Measurements from ENCODE around the gene RPL4.
"Not testable (repeated sequence)": the region's sequence is repeated elsewhere in the genome, so short reads cannot be mapped to it uniquely, and the experiment has no call there.

RPL4 gene

GRCh38 chr15:66504563-66505429, at the start of gene RPL4, which contains the start of gene ZWILCH:
Gene RPL4, minus strand, starts transcription at chr15:66504855. Its CDS starts 65 bp downstream, at chr15:66504790.
Gene ZWILCH, plus strand, starts transcription at chr15:66505326. Its CDS starts 13 bp downstream, at chr15:66505339.
- peak; percentile 35 for DNase-seq

GRCh38 chr15:66545255-66545654, 40.6 kb upstream of the RPL4 start:
- DNase-seq: no peak

- no peak for DNase-seq
Observed at GRCh38 chr15:66542896-66543295, 38.2 kb upstream of the RPL4 start.

- DNase-seq: no peak
Observed at GRCh38 chr15:66535056-66535455, 30.4 kb upstream of the RPL4 start.

GRCh38 chr15:66524838-66525237, 20.2 kb upstream of the RPL4 start:
- no peak for DNase-seq

GRCh38 chr15:66523926-66524325, 19.3 kb upstream of the RPL4 start:
- no peak for DNase-seq

GRCh38 chr15:66515901-66516322, 11.3 kb upstream of the RPL4 start:
- no peak for DNase-seq

GRCh38 chr15:66514586-66514985, 9.9 kb upstream of the RPL4 start:
- DNase-seq: no peak

GRCh38 chr15:66508293-66508883, 3.7 kb upstream of the RPL4 start:
- no peak for DNase-seq

- no peak for DNase-seq
Observed at GRCh38 chr15:66505818-66506217, 1.2 kb upstream of the RPL4 start.

- no peak for DNase-seq
Observed at GRCh38 chr15:66505430-66505811, 766 bp upstream of the RPL4 start.

GRCh38 chr15:66503780-66504562, 684 bp downstream of the RPL4 start:
- DNase-seq: no peak

- not testable (repeated sequence) for DNase-seq
Observed at GRCh38 chr15:66503041-66503648, 1.5 kb downstream of the RPL4 start.

- DNase-seq: no peak
Observed at GRCh38 chr15:66502491-66502890, 2.2 kb downstream of the RPL4 start.

GRCh38 chr15:66500346-66500745, 4.3 kb downstream of the RPL4 start:
- DNase-seq: not testable (repeated sequence)

- DNase-seq: no peak
Observed at GRCh38 chr15:66498501-66499386, 5.9 kb downstream of the RPL4 start.

- DNase-seq: peak; percentile 88
Observed at GRCh38 chr15:66497502-66498455, 6.9 kb downstream of the RPL4 start, which contains the start of gene SNAPC5. Gene SNAPC5, minus strand, starts transcription at chr15:66497762. Its CDS starts 31 bp downstream, at chr15:66497731.

- DNase-seq: no peak
Observed at GRCh38 chr15:66496951-66497501, 7.6 kb downstream of the RPL4 start.

- DNase-seq: no peak
Observed at GRCh38 chr15:66494262-66494661, 10.4 kb downstream of the RPL4 start.

- DNase-seq: no peak
Observed at GRCh38 chr15:66491846-66492245, 12.8 kb downstream of the RPL4 start.
